Ascending aorta (tissue), 2 donors: ENCODE data around the gene CNTN5. TPM values are rescaled to one million over a fixed set of nuclear protein-coding genes. Genes with fewer than 3 reads are reported as not detected.
"Not testable (repeated sequence)": the region's sequence is repeated elsewhere in the genome, so short reads cannot be mapped to it uniquely, and the experiment has no call there.

Experiments used
- DNase-seq, 2 donors: peaks; one replicate each; pipeline ENCODE4 v3.0.0-alpha.2; 2019; ENCODE audit warnings: low spot score in 2 of 2
- H3K27ac ChIP-seq, 2 donors: fragments of 200-600 bp; sonication (generic); one replicate each; pipeline ENCODE4 v1.5.1; 2016 to 2017; ENCODE audit warnings: mild to moderate bottlenecking in 1 of 2
- H3K27me3 ChIP-seq: fragments of 200-600 bp; sonication (generic); one replicate; pipeline ENCODE4 v1.5.1; 2017
- H3K36me3 ChIP-seq, 2 donors: fragments of 200-600 bp; sonication (generic); one replicate each; pipeline ENCODE4 v1.5.1; 2016
- H3K4me1 ChIP-seq, 2 donors: fragments of 200-600 bp; sonication (generic); one replicate each; pipeline ENCODE4 v1.5.1; 2016 to 2017; ENCODE audit warnings: mild to moderate bottlenecking in 1 of 2
- H3K4me3 ChIP-seq, 2 donors: fragments of 200-600 bp; sonication (generic); one replicate each; pipeline ENCODE4 v1.5.1; 2016 to 2017; ENCODE audit warnings: mild to moderate bottlenecking in 1 of 2
- H3K9me3 ChIP-seq, 2 donors: fragments of 200-600 bp; sonication (generic); one replicate each; pipeline ENCODE4 v1.5.1; 2016
- CTCF ChIP-seq, 3 experiments: fragments of 200-600 bp in 2 of 3; fragments of 450-650 bp in 1 of 3; sonication (generic) in 2 of 3; IDR thresholded peaks; one replicate each; pipeline ENCODE4 v1.5.1; 2016 to 2019; ENCODE audit warnings: antibody characterized with exemption in 3 of 3, mild to moderate bottlenecking in 1 of 3, moderate library complexity in 1 of 3
- intact Hi-C: fragments of 100-400 bp; cut with DNase I; formaldehyde crosslinking; loops from one replicate; pipeline ENCODE4 v1.15.1; 2023
- total RNA-seq: library from RNA; depleted of rRNA; stranded (reverse); fragments of >200 nt; gene quantifications from one replicate; pipeline ENCODE4 v1.1.0, GENCODE V29; 2016

Gene CNTN5
- total RNA-seq, 1 donor from 2014 or later = 3.6 TPM

GRCh38 chr11:99079576-99079975 lies 58.8 kb downstream of the CNTN5 start:
- H3K27ac ChIP-seq = no peak overlapping the region
- H3K9me3 ChIP-seq = no peaks in the 10 kb centered on the region
- intact Hi-C loops = no loop called here
- H3K36me3 ChIP-seq = no peaks in the 10 kb centered on the region
- H3K4me1 ChIP-seq = no peaks in the 10 kb centered on the region
- H3K27me3 ChIP-seq = no peaks in the 10 kb centered on the region
- TF ChIP-seq CTCF (IDR thresholded peaks at IDR 0.05) = no peak
- H3K4me3 ChIP-seq = no peak overlapping the region
- no peak for DNase-seq

GRCh38 chr11:99080154-99080553 lies 59.4 kb downstream of the CNTN5 start:
- no peak overlapping the region for H3K27ac ChIP-seq
- no peaks in the 10 kb centered on the region for H3K9me3 ChIP-seq
- no peaks in the 10 kb centered on the region for H3K4me1 ChIP-seq
- no peaks in the 10 kb centered on the region for H3K36me3 ChIP-seq
- no peak for TF ChIP-seq CTCF (IDR thresholded peaks at IDR 0.05)
- intact Hi-C loops = no loop called here
- no peak overlapping the region for H3K4me3 ChIP-seq
- DNase-seq = no peak
- no peaks in the 10 kb centered on the region for H3K27me3 ChIP-seq

GRCh38 chr11:99098258-99098657 lies 77.5 kb downstream of the CNTN5 start:
- no peaks in the 10 kb centered on the region for H3K9me3 ChIP-seq
- no peak for DNase-seq
- no peaks in the 10 kb centered on the region for H3K27me3 ChIP-seq
- no peak overlapping the region for H3K27ac ChIP-seq
- H3K36me3 ChIP-seq = no peaks in the 10 kb centered on the region
- H3K4me1 ChIP-seq = no peaks in the 10 kb centered on the region
- no peak overlapping the region for H3K4me3 ChIP-seq
- TF ChIP-seq CTCF (IDR thresholded peaks at IDR 0.05) = no peak
- intact Hi-C loops = no loop called here

- no peak for DNase-seq
- no peak for TF ChIP-seq CTCF (IDR thresholded peaks at IDR 0.05)
- intact Hi-C loops = no loop called here
- Histone ChIP-seq H3K36me3 (no peaks in the 10 kb centered on the region), H3K4me1 (no peaks in the 10 kb centered on the region), H3K9me3 (no peaks in the 10 kb centered on the region), H3K27ac (no peak overlapping the region), H3K4me3 (no peak overlapping the region), H3K27me3 (no peaks in the 10 kb centered on the region)
These were observed 78.0 kb downstream of the CNTN5 start for GRCh38 chr11:99098751-99099150.

GRCh38 chr11:99117603-99118002 lies 96.9 kb downstream of the CNTN5 start:
- intact Hi-C loops = no loop called here
- TF ChIP-seq CTCF (IDR thresholded peaks at IDR 0.05) = no peak

GRCh38 chr11:99133862-99134261 lies 113.1 kb downstream of the CNTN5 start:
- H3K4me1 ChIP-seq, H3K9me3 ChIP-seq, DNase-seq, H3K27ac ChIP-seq, H3K36me3 ChIP-seq, intact Hi-C loops, H3K4me3 ChIP-seq, H3K27me3 ChIP-seq: not testable (repeated sequence)

More at GRCh38 chr11:99117603-99118002, 96.9 kb downstream of the CNTN5 start:
- no peak overlapping the region for H3K4me3 ChIP-seq
- H3K27me3 ChIP-seq = no peaks in the 10 kb centered on the region
- no peak for DNase-seq
- no peaks in the 10 kb centered on the region for H3K9me3 ChIP-seq
- no peaks in the 10 kb centered on the region for H3K36me3 ChIP-seq
- H3K4me1 ChIP-seq = no peaks in the 10 kb centered on the region
- H3K27ac ChIP-seq = no peak overlapping the region
